GM19099 (cell line): ENCODE measurements around the gene RALB.

ENCODE experiments used
- POLR2A ChIP-seq: IDR thresholded peaks from 3 replicates; pipeline ENCODE4 v1.6.1; 2011; ENCODE audit warnings: low read depth; ENCODE audit not compliant: insufficient read length; ENCODE audit errors: extremely low read depth

The RALB gene

DNA sequence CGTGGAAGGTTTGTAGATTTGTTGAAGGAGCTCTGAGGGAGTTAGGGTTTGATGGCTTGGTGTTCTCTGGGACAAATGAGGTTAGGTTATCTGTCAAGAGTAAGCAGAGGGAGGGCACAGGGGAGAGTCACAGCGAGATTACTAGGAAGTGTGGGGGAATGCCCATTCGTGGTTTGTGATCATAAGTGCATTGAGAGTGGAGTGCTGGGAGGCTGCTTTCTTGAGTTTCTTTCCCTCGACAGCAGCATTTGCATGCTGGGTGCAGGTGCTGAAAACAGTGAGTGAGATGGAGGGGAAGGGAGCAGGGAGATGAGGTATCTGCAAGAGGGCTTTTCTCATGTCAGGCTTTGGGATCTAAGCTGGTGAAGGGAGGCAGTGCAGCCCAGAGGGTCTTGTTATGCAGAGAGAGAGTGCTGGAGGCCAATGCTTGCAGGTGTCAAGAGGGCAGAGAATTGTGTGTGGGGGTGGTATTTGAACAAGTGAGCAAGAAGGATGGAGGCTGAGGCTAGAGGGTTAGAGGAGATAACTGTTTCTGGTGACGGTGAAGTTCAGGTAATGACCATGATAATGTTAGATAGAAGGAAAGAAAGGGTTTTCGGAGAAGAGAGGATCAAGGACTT lies 8.8 kb downstream of the RALB start:
- no peak for TF ChIP-seq POLR2A

DNA sequence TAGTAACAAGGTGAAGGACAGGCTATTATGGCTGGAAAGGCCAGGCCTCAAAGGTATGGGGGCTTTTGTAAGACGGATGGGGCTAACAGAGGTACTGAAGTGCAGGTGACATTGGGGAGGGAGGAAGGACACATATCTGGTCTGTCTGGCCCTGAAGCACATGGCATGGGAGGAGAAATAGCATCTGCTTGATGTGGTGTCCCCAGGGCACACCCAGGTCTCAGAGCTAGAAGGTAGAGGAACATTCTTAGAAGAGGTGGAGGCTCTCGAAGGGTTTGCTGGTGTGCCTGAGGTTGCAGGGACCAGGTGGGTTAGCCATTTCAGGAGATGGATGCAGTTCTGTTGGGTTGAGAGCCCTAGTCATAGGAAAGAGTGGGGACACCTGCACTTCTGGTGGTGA lies 9.5 kb downstream of the RALB start:
- TF ChIP-seq POLR2A = no peak

DNA sequence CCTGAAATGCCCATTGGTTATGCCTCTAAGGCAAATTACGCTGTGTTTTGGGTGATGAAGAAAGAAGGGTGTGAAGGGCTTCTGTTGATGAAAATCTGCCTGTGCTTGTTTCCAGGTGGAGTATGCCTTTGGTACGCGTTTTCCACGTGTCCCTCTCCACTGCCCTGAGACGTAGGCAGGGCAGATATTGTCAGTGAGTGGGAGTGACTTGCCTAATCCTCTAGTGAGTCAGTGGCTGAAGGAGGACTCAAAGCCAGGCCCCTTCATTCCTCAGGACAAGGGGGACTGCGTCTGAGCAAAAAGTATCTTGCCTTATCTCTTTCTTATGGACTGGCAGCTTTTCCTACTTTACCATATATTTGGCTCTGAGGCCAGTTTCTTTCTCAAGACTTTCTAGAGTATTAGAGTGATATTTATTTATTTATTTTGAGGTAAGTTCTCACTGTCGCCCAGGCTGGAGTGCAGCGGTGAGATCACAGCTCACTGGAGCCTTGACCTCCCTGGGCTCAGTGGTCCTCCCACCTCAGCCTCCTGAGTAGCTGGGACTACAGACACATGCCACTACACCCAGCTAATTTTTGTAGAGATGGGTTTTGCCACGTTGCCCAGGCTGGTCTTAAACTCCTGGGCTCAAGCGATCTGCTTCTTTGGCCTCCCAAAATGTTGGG lies 10.2 kb downstream of the RALB start:
- no peak for TF ChIP-seq POLR2A

DNA sequence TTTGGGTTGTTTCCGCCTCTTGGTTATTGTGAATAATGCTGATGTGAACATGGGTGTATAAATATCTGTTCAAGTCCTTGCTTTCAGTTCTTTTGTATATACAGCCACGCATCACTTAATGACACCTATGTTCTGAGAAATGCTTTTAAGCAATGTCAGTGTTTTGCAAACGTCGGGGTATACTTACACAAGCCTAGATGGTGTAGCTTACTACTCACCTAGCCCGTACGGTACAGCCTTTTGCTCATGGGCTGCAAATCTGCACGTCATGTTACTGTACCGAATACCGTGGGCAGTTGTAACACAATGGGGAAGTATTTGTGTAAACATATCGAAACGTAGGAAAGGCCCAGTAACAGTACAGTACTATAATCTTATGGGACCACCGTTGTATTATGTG lies 12.4 kb downstream of the RALB start:
- TF ChIP-seq POLR2A = no peak

DNA sequence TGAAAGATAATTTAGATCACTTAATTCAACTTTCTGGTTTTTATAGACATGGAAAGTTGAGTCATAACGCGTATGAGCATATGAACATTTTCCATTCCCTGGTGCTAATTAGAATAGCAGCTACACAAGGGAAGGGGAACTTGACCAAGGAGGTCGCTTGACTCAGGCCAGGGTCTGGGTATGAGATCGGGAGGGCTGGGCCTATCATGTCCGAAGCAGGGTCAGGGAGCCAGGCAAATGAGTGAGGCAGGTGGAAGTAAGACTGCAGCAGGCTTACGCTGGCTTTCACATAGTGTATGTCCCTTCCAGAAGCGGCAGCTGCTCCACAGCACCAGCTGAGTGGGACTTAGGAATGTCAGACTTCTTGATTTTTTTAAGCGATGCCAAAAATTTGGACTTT lies 14.7 kb downstream of the RALB start:
- TF ChIP-seq POLR2A = no peak

DNA sequence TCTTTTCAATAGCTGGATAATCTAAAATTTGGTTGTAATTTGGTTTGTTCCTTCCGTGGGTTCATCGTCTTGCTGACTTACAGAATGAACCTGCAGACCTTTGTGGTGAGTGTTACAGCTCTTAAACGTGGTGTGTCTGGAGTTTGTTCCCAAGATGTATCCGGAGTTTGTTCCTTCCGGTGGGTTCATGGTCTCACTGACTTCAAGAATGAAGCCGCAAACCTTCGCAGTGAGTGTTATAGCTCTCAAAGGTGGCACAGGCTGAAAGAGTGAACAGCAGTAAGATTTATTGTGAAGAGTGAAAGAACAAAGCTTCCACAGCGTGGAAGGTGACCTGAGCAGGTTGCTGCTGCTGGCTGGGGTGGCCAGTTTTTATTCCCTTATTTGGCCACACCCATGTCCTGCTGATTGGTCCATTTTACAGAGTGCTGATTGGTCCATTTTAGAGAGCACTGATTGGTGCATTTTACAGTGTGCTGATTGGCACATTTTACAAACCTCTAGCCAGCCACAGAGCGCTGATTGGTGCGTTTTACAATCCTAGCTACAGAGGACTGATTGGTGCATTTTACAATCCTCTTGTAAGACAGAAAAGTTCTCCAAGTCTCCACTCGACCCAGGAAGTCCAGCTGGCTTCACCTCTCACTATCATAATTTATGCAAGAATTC lies 16.6 kb downstream of the RALB start:
- TF ChIP-seq POLR2A = no peak

DNA sequence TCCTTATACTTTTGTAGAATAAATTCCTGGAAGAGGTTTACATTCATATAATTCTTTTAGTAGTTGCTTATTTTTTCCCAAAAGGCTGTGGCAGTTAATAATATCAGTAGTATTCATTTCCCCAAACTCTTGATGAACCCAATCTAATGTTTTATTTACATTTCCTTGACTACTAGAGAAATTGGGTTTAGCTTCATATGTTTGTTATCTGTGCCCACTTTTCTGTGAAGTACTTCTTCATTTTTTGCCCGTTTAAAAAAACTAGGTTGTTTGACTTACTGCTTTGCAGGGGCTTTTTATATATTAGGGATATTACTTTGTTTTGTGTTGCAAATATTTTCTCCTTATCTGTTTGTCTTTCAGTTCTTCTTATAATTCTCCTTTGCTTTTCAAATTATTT lies 17.2 kb downstream of the RALB start:
- no peak for TF ChIP-seq POLR2A

DNA sequence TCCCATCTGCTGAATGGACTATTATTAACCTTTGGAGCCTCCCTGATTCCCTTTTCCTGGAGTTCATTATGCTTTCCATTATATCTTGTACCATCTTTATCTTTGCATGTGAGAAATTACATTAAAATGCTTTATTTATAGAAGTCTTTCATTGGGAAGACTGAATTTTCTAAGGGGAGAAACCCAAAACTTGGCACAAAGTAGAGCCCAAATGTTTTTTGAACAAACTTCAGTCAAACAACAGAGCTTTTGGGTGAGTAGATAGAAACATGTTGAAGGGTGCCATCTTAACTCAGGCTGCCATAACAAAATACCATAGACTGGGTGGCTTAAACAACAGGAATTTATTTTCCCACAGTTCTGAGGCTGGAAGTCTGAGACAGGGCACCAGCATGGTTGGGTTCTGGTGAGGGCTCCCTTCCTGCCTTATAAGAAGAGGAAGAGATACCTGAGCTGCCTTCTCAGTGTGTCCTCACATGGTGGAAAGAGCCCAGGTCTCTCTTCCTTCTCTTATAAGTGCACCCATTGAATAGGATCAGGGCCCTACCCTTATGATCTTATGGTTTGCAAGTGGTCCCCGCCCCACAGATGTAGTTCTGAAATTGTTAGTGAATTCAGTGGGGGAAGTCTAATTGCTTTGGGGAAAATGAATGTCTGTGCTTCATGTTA lies 19.2 kb downstream of the RALB start:
- no peak for TF ChIP-seq POLR2A

DNA sequence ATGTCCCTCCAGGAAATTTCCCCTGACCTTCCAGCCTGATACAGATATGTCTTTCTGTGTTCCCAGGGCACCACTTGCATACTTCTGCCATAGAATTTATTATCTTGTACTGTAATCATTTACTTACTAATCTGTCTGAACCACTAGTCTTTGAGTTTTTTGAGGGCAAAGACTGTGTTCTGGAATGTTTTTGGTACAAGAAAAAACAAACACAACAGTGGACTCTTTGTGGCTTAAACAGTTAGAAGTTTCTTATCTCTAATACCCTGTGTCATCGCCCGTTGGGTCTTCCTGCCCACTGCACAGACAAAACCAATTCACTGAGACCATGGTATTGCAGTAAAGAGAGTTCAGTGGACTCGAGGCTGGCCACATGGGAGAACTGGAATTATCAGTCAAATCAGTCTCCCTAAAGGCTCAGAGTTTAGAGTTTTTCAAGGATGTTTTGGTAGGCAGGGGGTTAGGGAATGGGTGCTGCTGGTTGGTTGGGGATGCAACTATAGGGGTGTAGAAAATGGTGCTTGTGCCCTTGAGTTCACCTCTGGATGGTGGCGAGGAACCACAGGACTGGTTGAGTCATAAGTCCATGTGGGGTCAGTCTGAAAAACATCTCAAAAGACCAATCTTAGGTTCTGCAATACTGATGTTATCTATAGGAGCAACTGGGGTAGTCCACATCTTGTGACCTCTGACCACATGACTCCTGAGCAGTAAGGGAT lies 20.3 kb downstream of the RALB start:
- no peak for TF ChIP-seq POLR2A

DNA sequence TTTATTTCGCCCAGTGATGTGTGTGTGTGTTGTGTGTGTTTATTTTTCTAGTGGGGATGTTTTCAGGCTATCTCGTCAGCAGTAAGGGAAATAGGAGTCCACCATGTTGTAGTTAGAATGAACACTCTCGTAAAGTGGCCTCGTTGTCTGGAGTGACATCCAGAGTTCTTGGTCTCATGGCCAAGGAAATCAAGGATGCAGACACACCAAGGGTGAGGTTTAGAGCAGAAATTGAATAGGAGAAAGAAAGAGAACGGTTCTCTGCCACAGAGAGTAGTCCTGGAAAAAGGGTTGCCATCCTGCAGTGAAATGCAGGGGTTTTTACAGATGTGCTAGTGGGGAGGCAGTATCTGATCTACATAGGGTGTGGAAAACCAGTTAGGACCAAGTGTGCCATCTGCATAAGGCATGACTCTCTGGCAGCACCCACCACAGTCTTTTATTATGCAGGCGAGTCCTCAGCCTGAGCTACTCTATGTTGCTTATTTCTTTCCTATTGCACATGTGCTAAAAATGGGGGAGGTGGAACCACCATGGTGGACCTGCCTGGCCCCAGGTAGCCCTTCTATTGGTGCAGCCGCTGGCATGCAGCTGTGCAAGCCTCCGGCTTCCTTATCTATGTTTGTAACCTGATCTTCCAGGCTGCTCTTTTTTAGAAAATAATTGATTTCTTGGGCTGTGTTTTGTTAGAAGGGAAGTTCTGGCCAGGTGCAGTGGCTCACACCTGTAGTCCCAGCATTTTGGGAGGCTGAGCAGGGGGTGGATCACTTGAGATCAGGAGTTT lies 23.2 kb downstream of the RALB start:
- TF ChIP-seq POLR2A = no peak

DNA sequence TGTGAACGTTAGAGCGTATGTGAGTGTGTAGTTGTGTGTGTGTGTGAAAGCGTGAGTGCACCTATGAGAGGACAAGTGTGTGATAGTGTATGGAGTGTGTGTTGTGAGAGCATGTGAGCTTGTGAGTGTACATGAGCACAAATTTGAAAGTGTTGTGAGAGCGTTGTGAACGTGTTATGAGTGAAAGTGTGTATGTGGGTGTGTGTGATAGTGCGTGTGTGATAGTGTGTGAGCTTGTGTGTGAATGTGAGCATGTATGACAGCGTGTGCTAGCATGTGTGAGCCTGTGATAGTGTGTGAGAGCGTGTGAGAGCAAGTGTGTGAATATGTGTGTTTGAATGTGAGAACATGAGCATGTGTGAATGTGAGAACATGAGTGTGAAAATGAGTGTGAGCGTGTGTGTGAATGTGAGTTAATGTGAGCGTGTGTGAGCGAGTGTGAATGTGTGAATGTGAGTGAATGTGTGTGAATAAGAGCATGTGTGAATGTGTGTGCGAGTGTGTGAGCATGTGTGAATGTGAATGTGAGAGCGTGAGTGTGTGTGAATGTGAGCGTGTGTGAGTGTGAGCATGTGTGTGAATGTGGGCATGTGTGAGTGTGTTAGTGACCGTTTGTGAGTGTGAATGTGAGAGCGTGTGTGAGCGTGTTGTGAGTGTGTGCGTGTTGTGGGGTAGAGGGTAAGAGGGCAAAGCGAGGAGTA lies 25.0 kb downstream of the RALB start:
- no peak for TF ChIP-seq POLR2A

DNA sequence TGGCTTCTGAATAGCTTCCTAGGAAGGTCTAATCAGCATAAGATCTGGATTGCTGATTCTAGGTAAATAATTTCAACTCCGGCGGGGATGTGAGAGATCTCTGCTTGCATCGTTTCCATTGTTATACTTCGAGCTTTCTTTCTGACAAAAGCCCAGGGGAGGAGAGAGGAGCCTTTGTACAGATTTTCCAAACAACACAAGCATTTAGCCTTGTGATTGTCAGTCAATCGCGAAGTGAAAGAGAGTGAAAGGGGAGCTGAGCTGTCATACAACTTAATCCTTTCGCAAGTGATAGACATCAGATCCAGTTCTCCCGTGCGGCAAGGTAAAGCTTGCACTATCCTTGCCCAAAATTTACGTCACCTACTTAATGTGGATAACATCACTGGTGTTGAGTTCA lies 26.2 kb downstream of the RALB start:
- no peak for TF ChIP-seq POLR2A

DNA sequence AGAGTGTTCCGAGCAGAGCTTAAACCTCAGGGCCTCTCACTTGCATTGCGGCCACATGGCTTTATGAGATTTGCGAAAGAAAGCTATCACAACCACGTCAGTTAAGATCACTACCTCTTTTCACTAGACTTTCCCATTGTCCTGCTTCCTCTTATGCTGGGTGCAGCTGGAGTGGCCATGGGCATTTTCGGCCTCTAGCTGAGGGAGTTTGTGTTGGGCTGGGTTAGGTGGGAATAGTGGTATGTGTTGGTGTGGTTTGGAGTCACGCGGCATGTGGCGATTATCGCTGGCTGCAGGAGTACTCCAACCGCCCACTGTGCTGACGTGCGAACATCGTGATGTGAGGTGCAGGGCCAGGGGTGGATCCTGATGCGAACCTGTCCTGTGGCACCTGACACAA lies 27.1 kb downstream of the RALB start:
- TF ChIP-seq POLR2A = no peak

DNA sequence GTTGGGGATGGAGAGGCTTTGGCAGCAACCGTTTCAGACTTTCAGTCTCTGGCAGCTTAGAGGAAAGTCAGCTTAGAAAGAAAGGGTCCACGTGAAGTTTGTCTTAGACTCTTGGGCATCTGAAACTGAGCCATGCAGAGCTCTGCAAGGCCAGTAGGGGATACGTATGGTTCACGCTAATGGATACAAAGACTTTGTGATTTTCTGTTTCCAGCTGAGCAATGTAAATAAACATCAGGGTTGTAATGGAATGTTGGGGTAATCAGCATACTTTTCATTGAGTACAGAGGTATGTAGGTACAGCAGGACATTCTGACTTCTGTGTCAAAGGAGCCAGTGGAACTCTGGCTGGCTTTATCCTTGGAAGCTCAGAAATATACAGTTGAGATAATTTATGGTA lies 31.0 kb downstream of the RALB start:
- no peak for TF ChIP-seq POLR2A

DNA sequence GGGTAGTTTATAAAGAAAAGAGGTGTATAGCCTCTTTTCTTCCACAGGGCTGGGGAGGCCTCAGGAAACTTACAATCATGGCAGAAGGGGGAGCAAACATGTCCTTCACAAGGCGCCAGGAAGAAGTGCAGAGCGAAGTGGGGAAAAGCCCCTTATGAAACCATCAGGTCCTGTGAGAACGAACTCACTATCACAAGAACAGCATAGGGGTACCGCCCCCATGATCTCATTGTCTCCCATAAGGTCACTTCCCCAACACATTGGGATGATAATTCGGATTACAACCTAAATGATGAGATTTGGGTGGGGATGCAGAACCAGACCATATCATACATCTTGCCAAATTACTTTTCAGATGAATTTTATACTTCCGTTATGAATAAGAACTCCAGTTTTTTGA lies 32.4 kb downstream of the RALB start:
- TF ChIP-seq POLR2A = no peak
